K562 treated with DMSO at 1 percent for 48 hours (cell line): ENCODE data around the gene FASTKD3. TPM values are rescaled to one million over a fixed set of nuclear protein-coding genes. Genes with fewer than 3 reads are reported as not detected.

Source experiments
- total RNA-seq: library from RNA; unstranded; fragments of 300-600 nt; gene quantifications from 2 replicates; pipeline ENCODE4 v1.2.3, GENCODE V29; 2022; ENCODE audit warnings: low replicate concordance; ENCODE audit errors: extremely low read depth

Gene FASTKD3, protein sequence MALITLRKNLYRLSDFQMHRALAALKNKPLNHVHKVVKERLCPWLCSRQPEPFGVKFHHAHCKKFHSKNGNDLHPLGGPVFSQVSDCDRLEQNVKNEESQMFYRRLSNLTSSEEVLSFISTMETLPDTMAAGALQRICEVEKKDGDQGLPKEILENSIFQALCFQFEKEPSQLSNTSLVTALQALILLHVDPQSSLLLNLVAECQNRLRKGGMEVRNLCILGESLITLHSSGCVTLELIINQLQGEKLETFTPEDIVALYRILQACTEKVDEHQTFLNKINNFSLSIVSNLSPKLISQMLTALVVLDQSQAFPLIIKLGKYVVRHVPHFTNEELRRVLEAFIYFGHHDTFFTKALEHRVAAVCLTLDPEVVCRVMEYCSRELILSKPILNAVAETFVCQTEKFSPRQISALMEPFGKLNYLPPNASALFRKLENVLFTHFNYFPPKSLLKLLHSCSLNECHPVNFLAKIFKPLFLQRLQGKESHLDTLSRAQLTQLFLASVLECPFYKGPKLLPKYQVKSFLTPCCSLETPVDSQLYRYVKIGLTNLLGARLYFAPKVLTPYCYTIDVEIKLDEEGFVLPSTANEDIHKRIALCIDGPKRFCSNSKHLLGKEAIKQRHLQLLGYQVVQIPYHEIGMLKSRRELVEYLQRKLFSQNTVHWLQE
- total RNA-seq = not detected in 2 replicates

DNA sequence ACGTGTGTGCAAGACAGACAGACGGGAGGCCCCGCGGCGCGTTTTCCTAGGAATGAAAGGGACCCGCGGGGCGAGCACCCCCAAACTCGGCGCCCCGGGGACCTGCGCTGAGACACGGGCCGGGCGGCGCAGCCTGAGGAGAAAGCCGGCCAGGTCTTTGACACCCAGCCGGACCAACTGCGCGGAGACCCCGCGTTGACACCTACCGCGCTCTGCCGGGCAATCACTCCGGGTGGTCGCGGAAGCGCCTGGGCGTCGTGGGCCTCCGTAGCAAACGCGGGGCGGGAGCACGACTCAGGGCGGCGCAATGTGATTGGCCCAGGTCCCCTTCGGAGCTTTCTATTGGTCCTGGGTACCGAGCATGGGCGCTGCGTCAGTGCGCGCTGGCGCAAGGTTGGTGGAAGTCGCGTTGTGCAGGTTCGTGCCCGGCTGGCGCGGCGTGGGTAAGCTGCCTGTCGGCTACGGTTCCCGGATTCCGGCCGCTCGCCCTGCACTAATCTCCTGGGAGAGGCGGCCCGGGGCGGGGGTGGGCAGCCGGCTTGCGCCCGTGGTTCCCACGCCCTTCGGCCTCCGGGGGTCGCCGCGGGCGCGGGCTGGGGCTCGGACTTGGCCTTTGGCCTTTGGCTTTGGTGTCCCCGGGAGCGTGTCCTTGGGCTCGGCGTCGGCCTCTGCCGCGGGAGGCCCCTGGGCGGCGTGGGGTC lies at the start of gene FASTKD3, which contains the start of gene MTRR:
Gene FASTKD3, minus strand, starts transcription at position 259 of the 701 bp plus-strand sequence. CDS start 948 bp downstream, outside the sequence.
Gene MTRR, plus strand, starts transcription at position 376 of the 701 bp plus-strand sequence. CDS start 1,647 bp downstream, outside the sequence.

DNA sequence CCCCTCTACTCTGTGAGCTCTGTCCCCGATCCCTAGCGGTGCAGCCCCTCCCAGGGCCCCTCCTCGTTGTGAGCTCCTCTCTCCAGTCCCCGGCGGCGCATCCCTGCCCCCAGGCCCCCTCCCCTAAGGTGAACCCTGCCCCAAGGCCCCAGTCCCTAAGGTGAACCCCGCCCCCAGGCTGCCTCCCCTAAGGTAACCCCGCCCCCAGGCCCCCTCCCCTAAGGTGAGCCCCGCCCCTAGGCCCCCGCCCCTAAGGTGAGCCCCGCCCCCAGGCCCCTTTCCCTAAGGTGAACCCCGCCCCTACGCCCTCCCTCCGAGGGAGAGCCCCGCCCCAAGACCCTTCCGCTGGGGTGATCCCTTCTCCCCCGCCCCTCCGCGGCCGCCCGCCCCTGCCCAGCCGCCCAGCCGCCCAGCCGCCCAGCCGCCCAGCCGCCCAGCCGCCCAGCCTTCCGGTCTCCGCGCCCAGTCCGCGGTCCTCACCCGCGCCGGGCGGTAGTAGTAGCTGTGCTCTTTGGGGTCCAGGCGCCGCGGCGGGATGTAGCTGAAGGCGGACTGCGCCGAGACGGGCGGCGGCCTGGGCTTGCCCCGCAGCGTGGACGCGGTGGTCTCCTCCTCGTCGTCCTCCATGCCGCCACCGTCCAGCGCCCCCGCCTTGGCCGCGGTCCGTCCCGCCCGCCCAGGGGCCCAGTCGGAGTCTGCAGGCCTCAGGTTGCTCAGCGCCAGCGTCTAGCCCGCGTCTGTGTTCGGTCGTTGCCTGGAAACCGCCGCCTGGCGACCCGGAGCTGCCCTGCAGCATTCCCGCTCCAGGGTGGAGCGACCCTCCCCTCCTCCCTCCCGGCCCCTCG lies 18.2 kb downstream of the FASTKD3 start, which contains the start of gene CFAP90:
Gene CFAP90, minus strand, starts transcription at position 739 of the 845 bp plus-strand sequence. Its CDS starts 112 bp downstream, at position 627.

Other genes starting within 250 kb of the FASTKD3 start
- gene CFAP90, start 17.9 kb downstream of the FASTKD3 start, total RNA-seq = not detected in 2 replicates
- gene MTRR, start 117 bp upstream of the FASTKD3 start, total RNA-seq = not detected in 2 replicates